K562 (cell line): ENCODE data around the gene UCK1.
A peak's percentile ranks its signal among the peaks of the same experiment; 100 is the strongest.

Experiments
- CTCF ChIP-seq, 3 experiments: IDR thresholded peaks in 2 of 3; conservative IDR thresholded peaks in 1 of 3; 2 replicates each; pipeline ENCODE4 v1.5.1; 2011 to 2012; ENCODE audit warnings: low read length in 3 of 3, mild to moderate bottlenecking in 3 of 3, control low read depth in 2 of 3, improper control_type of control experiment in 1 of 3, inconsistent platforms in 1 of 3, low read depth in 1 of 3, mixed read lengths in 1 of 3, moderate library complexity in 1 of 3; ENCODE audit not compliant: insufficient read depth in 2 of 3
- EGR1 ChIP-seq: fragments of 450-650 bp; conservative IDR thresholded peaks from 2 replicates; pipeline ENCODE4 v1.6.1; 2017; ENCODE audit warnings: mild to moderate bottlenecking
- ELF4 ChIP-seq: fragments of 450-650 bp; formaldehyde crosslinking; IDR thresholded peaks from 2 replicates; pipeline ENCODE4 v1.4.0; 2022; ENCODE audit warnings: missing genetic modification characterization
- NR2C2 ChIP-seq, 2 experiments: fragments of 200-800 bp in 1 of 2; sonication (Bioruptor generic) in 1 of 2; sonication (generic) in 1 of 2; formaldehyde crosslinking in 1 of 2; IDR thresholded peaks; 2 replicates each; pipeline versions ENCODE4 v1.6.1 to v1.8.0; 2016 to 2022; ENCODE audit warnings: mild to moderate bottlenecking in 1 of 2, missing compliant biosample characterization in 1 of 2, missing genetic modification characterization in 1 of 2, missing genetic modification reagents in 1 of 2
- POLR2AphosphoS5 ChIP-seq: IDR thresholded peaks from 2 replicates; pipeline ENCODE4 v1.6.1; 2011; ENCODE audit warnings: mild to moderate bottlenecking, low read depth, low read length, moderate library complexity; ENCODE audit not compliant: control insufficient read depth, insufficient read depth
- SAFB ChIP-seq: fragments of 200-400 bp; formaldehyde crosslinking; IDR thresholded peaks from 2 replicates; pipeline ENCODE4 v1.6.1; 2017; ENCODE audit warnings: low read depth, low read length, borderline replicate concordance
- SMAD4 ChIP-seq: fragments of 250-450 bp; sonication (Bioruptor Pico); conservative IDR thresholded peaks from 2 replicates; pipeline ENCODE4 v1.8.0; 2021; ENCODE audit warnings: inconsistent platforms, mild to moderate bottlenecking, moderate library complexity
- ZFX ChIP-seq: sonication (generic); formaldehyde crosslinking; IDR thresholded peaks from 2 replicates; pipeline ENCODE4 v1.8.0; 2022; ENCODE audit warnings: mild to moderate bottlenecking, missing genetic modification reagents, moderate library complexity
- TF ChIP-seq, protein P1 (sequence below): sonication (generic); formaldehyde crosslinking; IDR thresholded peaks from 2 replicates; pipeline ENCODE4 v1.9.0; 2022; ENCODE audit warnings: mild to moderate bottlenecking, missing genetic modification reagents

- TF ChIP-seq CTCF (IDR thresholded peaks at IDR 0.05 in 2 of 3, conservative IDR thresholded peaks at IDR 0.05 in 1 of 3; ENCODE audit: insufficient read depth in 2 of 3, low read depth in 1 of 3, low read length in 3 of 3) (peak in 1 of 3 experiments; percentile 7; a peak in 1 of 6 replicates), ELF4 (CRISPR knock-in tag) (no peak), POLR2AphosphoS5 (no peak), EGR1 (no peak), NR2C2 (CRISPR knock-in tag; IDR thresholded peaks at IDR 0.05) (no peak), NR2C2 (tag; IDR thresholded peaks at IDR 0.05) (no peak), ZFX (CRISPR knock-in tag) (no peak), SAFB (no peak), SMAD4 (CRISPR knock-in tag) (no peak)
- TF ChIP-seq, protein P1, sequence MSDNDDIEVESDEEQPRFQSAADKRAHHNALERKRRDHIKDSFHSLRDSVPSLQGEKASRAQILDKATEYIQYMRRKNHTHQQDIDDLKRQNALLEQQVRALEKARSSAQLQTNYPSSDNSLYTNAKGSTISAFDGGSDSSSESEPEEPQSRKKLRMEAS (CRISPR knock-in tag) = no peak
Measured at GRCh38 chr9:131559421-131560000, 28.4 kb upstream of the UCK1 start.
